ENCODE measurements around the gene AS3MT. TPM values are rescaled to one million over a fixed set of nuclear protein-coding genes. Genes with fewer than 3 reads are reported as not detected.
"Not testable (repeated sequence)": the region's sequence is repeated elsewhere in the genome, so short reads cannot be mapped to it uniquely, and the experiment has no call there.

AS3MT gene
- total RNA-seq, 1 donor from 2014 or later, result 10.8 TPM

GRCh38 chr10:102855731-102856436, 13.4 kb upstream of the AS3MT start:
- DNase-seq, result not testable (repeated sequence)

GRCh38 chr10:102856758-102857424, 12.4 kb upstream of the AS3MT start:
- DNase-seq, result no peak

GRCh38 chr10:102859911-102860310, 9.4 kb upstream of the AS3MT start:
- no peak for DNase-seq

GRCh38 chr10:102863660-102864059, 5.6 kb upstream of the AS3MT start:
- no peak for DNase-seq

GRCh38 chr10:102865620-102866019, 3.6 kb upstream of the AS3MT start:
- no peak for DNase-seq

GRCh38 chr10:102868911-102869257, 386 bp upstream of the AS3MT start:
- no peak for DNase-seq

- no peak for DNase-seq
Observed at GRCh38 chr10:102870221-102870620, 951 bp downstream of the AS3MT start.

- no peak for DNase-seq
Observed at GRCh38 chr10:102872163-102872562, 2.9 kb downstream of the AS3MT start.

GRCh38 chr10:102876747-102877153, 7.5 kb downstream of the AS3MT start:
- no peak for DNase-seq

GRCh38 chr10:102878629-102879028, 9.4 kb downstream of the AS3MT start:
- DNase-seq, result no peak

- DNase-seq, result no peak
Observed at GRCh38 chr10:102880256-102880655, 11.0 kb downstream of the AS3MT start.

- DNase-seq, result no peak
Observed at GRCh38 chr10:102888048-102888447, 18.8 kb downstream of the AS3MT start.

GRCh38 chr10:102894466-102895213, 25.4 kb downstream of the AS3MT start:
- DNase-seq, result no peak

GRCh38 chr10:102900006-102900405, 30.7 kb downstream of the AS3MT start:
- no peak for DNase-seq

GRCh38 chr10:102904346-102904745, 35.1 kb downstream of the AS3MT start:
- no peak for DNase-seq

- DNase-seq, result no peak
Observed at GRCh38 chr10:102906507-102906906, 37.2 kb downstream of the AS3MT start.

- no peak for DNase-seq
Observed at GRCh38 chr10:102914781-102915180, 45.5 kb downstream of the AS3MT start.

GRCh38 chr10:102916173-102916572, 46.9 kb downstream of the AS3MT start:
- no peak for DNase-seq

GRCh38 chr10:102917314-102917961, 48.2 kb downstream of the AS3MT start:
- DNase-seq, result peak; percentile 82

GRCh38 chr10:102917962-102918816, 48.9 kb downstream of the AS3MT start, which contains the start of gene CNNM2:
Gene CNNM2, plus strand, starts transcription at chr10:102918294. Its CDS starts 187 bp downstream, at chr10:102918481.
- DNase-seq, result peak; percentile 99

GRCh38 chr10:102918817-102919245, 49.6 kb downstream of the AS3MT start:
- DNase-seq, result no peak
